GM18498 (cell line): Measurements from ENCODE around the gene PXMP4.

Experiments used
- ATAC-seq: cut with Tn5 transposase; IDR thresholded peaks from one replicate; pipeline ENCODE4 v1.9.1; 2021; ENCODE audit warnings: mild to moderate bottlenecking, moderate library complexity; ENCODE audit not compliant: unreplicated experiment

PXMP4 gene

GRCh38 chr20:33686100-33686983 lies 33.8 kb downstream of the PXMP4 start, which contains the start of gene E2F1:
Gene E2F1 (minus strand): TSS chr20:33686385. CDS start chr20:33686264, 121 bp downstream.
- peak; percentile 86 for ATAC-seq

GRCh38 chr20:33685328-33686099 lies 34.6 kb downstream of the PXMP4 start:
- ATAC-seq: peak; percentile 40

GRCh38 chr20:33684533-33685327 lies 35.4 kb downstream of the PXMP4 start:
- no peak for ATAC-seq

GRCh38 chr20:33681728-33682353 lies 38.3 kb downstream of the PXMP4 start:
- ATAC-seq: no peak

GRCh38 chr20:33681288-33681687 lies 38.8 kb downstream of the PXMP4 start:
- ATAC-seq: no peak

- no peak for ATAC-seq
Measured at GRCh38 chr20:33680686-33681085, 39.4 kb downstream of the PXMP4 start.

GRCh38 chr20:33679758-33680485 lies 40.2 kb downstream of the PXMP4 start:
- ATAC-seq: peak; percentile 60

- no peak for ATAC-seq
Measured at GRCh38 chr20:33677991-33678702, 42.0 kb downstream of the PXMP4 start.

- no peak for ATAC-seq
Measured at GRCh38 chr20:33676652-33677645, 43.2 kb downstream of the PXMP4 start.

- no peak for ATAC-seq
Measured at GRCh38 chr20:33676121-33676520, 44.0 kb downstream of the PXMP4 start.

- ATAC-seq: no peak
Measured at GRCh38 chr20:33675136-33675959, 44.8 kb downstream of the PXMP4 start.

GRCh38 chr20:33674294-33675135 lies 45.6 kb downstream of the PXMP4 start, which contains the start of gene NECAB3:
Gene NECAB3 (minus strand): TSS chr20:33674428. CDS start chr20:33674352, 76 bp downstream.
- ATAC-seq: peak; percentile 75

- peak; percentile 39 for ATAC-seq
Measured at GRCh38 chr20:33673410-33674293, 46.5 kb downstream of the PXMP4 start.

- ATAC-seq: no peak
Measured at GRCh38 chr20:33673114-33673409, 47.0 kb downstream of the PXMP4 start.

- ATAC-seq: no peak
Measured at GRCh38 chr20:33672426-33673113, 47.5 kb downstream of the PXMP4 start.
